ENCODE measurements around the gene PIGU.
"Not testable (repeated sequence)": the region's sequence is repeated elsewhere in the genome, so short reads cannot be mapped to it uniquely, and the experiment has no call there.

GRCh38 chr20:34658654-34659053, 18.2 kb downstream of the PIGU start:
- not testable (repeated sequence) for TF ChIP-seq CTCF (IDR thresholded peaks at IDR 0.05); POLR2AphosphoS5 (IDR thresholded peaks at IDR 0.05; ENCODE audit: insufficient read depth in 1 of 2, low read depth in 1 of 2)
